Erythroblast (primary cell): ENCODE data around the gene LYPLA2.
"Not testable (repeated sequence)": the region's sequence is repeated elsewhere in the genome, so short reads cannot be mapped to it uniquely, and the experiment has no call there.

ENCODE experiments used
- DNase-seq, 2 experiments: peaks; one replicate each; lab custom pipeline; 2025; lab: John Stamatoyannopoulos, UW
- GATA1 ChIP-seq: IDR thresholded peaks from 2 replicates; pipeline ENCODE4 v1.6.1; 2011; ENCODE audit warnings: low read depth, mild to moderate bottlenecking, control low read depth, low read length, moderate library complexity
- POLR2A ChIP-seq: IDR thresholded peaks from 2 replicates; pipeline ENCODE4 v1.6.1; 2011; ENCODE audit warnings: mild to moderate bottlenecking, low read length

LYPLA2 gene

DNA sequence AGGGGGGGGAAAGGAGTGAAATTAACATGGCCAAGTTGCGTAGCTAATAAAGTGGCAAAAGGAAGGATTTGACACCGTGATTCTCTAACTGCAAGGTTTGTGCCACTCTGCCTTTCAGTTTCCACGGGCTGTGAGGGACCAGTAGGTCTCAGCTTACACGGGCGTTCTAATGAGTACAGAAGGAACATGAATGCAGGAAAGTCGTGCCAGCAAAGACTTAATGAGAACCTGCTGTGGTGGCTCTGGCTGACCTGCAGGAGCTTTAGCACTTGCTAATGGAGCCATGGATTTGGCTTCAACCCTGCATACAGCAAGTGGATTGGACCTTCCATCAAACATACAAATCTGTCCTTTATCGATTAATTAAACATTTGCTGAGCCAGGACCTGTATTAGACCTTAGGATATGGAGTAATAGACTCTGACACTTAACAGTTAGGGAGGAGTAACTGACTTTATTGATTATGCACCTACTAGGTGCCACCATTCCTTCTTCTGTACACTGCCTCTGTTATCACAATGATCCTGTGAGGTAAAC lies 27.8 kb upstream of the LYPLA2 start:
- no peak for DNase-seq
- TF ChIP-seq POLR2A, result no peak
- no peak for TF ChIP-seq GATA1

DNA sequence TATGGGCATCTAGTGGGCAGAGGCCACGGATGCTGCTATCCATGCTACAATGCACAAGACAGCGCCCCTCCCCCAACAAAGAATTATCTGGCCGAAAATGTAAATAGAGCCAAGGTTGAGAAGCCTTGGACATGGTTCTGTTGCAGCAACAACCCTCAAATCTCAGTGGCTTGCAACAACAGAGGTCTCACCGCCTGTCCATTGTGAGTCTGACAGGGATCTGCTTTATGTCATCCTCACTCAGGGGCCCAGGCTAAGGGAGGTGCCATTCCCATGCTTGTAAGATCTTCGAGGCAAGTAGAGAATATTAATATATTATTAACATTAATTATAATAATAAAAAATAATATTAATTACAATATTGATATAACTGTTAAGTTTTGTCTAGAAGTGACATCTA lies 22.2 kb upstream of the LYPLA2 start:
- no peak for DNase-seq
- no peak for TF ChIP-seq GATA1
- no peak for TF ChIP-seq POLR2A

DNA sequence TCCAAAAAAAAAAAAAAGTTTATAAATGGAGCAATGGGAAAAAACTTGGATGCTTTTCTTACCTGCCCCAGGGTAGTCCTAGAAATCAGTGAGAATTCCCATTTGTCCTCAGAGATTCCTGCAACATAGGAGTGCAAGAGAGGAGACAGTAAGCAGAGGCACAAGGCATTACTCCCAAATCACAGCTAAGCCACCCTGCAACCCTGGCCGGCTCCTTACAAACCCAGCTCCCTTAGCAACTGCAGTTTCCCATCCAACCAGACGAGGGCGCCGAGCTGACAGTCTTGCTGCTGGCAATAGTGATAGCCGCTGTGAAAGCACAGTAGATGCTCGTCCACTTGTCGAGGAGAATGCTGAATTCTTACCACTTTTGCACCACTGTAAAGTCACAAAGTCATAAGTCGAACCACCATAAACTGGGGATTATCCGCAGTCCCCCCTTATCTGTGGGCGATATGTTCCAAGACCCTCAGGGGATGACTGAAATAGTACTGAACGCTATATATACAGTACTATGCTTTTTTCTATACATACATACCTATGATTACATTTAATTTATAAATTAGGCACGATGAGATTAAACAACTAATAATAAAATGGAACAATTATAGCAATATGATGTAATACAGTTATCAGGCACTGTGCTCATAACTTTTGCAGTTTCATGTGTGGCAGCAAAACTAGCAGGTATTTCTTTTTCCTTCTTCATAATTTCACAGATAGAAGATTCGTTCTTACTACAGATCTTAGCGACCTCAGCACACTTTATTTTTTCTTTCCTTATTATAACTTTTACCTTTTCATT lies 18.7 kb upstream of the LYPLA2 start:
- TF ChIP-seq POLR2A (no peak), GATA1 (no peak)

DNA sequence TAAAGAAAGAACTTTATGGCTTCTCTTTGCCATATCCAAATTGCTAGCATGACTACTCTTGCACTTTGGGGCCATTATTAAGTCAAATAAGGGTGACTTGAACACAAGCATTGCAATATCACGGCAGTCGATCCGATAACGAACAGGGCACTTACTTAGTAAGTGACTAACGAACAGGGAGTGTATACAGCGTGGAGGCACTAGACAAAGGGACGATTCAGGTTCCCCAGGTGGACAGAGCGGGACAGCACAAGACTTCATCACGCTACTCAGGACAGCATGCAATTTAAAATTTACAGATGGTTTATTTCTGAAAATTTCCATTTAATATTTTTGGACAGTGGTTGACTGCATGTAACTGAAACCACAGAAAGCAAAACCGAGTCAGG lies 18.1 kb upstream of the LYPLA2 start:
- DNase-seq, result no peak
- TF ChIP-seq GATA1, result no peak
- no peak for TF ChIP-seq POLR2A

More for the DNA sequence above, 18.7 kb upstream of the LYPLA2 start:
- peak; percentile 87 to 92 for DNase-seq

DNA sequence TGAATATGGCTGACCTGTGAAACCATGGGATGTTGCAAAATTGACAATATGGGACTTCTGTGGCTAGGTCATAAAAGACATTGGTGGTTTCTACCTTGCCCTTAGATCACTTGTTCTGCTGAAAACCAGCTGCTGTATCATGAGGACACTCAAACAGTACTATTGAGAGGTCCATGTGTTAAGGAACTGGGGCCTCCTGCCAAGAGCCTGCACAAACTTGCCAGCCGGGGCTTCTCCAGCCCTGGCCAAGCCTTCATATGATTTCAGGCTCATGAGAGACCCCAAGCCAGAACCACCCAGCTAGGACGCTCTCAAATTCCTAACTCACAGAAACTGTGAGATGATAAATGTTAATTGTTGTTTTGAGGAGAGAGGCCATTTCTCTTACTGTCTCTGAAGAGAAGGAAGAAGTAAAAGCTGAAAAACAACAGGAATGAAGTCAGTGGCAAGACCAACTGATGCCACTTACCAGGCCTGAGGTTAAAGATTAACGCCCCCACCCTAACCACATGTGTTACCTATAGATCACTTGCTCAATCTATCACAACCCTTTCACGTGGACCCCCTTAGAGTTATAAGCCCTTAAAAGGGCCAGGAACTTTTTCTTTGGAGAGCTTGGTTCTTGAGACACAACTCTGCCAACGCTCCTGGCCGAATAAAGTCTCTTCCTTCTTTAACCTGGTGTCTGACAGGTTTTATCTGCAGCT lies 16.6 kb upstream of the LYPLA2 start:
- no peak for TF ChIP-seq POLR2A
- TF ChIP-seq GATA1, result no peak
- DNase-seq, result no peak

DNA sequence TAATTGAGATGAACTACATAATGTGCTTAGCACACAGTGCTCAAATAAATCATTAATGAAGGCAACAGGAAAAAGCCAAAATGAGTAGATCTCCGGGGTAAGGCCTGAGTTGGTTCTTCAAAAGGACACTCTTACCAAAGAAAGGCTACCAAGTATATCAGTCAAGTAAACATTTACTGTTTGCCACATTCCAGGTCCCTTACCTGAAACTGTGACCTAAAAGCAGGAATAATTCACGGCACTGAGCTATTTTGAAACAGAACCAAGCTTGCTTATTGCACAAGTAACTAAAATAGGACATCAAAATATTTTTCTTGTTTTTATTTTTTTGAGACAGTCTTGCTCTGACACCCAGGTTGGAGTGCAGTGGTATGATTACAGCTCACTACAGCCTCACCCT lies 14.7 kb upstream of the LYPLA2 start:
- no peak for TF ChIP-seq POLR2A
- TF ChIP-seq GATA1, result no peak
- DNase-seq, result peak in 1 of 2 experiments; percentile 42

DNA sequence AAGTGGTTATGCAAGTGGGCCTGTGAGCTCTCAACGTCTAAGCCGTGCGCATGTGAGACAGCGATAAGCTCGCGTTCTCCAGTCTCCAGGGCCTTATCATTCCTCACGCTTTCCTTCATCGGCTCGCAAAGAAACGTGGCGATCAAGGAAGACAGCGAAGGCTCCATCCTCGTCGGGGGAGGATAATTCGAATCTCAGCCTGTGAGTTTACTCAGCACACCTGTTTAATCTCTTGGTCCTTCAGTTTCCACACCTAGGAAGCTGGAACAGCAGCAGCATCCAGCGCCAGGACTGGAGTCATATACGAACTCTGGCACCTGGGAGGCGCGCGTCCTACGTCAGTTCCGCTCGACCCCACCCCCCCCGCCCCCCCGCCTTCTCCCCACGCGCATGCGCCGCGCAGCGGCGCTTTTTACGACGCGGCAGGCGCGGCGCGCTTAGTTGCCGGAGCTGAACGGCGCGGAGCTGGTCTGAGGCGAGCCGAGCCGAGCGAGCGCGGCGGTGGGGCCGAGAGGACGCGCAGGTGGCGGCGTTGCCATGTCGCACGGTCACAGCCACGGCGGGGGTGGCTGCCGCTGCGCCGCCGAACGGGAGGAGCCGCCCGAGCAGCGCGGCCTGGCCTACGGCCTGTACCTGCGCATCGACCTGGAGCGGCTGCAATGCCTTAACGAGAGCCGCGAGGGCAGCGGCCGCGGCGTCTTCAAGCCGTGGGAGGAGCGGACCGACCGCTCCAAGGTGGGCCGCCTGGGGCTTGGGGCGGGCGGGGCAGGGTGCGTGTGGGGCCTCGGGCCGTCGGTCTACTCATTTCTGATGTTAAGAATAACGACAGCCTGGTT lies 12.7 kb upstream of the LYPLA2 start, which contains the start of gene PITHD1:
Gene PITHD1 (plus strand): TSS at position 440 of the 836 bp plus-strand sequence. CDS start 98 bp downstream, at position 538.
- peak; percentile 97 to 99 for DNase-seq
- TF ChIP-seq GATA1, result peak; percentile 92
- TF ChIP-seq POLR2A, result peak; percentile 97

DNA sequence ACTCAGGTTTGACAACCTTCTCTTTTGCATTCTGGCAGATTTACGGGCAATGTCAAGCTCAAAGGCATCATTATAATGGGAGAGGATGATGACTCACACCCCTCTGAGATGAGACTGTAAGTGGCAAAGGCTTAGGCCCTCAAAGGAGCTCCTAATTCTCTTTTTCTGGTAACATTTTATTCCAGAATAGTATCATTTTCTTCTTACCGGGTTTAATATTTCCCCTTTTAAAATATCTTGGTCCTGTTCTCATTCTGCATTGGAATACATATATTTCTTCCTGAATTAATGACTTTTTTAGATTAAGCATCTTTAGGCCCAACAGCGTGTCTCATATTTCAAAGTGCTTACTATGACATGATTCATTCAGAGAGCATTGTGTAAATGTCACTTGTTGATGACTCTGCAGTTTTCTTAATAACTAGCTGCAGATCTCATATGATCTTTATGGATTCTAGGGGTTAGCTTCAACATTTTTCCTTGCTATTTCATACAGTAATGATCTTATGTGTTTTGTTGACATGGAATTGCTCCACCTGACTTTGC lies 11.0 kb upstream of the LYPLA2 start:
- DNase-seq, result peak in 1 of 2 experiments; percentile 80
- TF ChIP-seq POLR2A, result no peak
- no peak for TF ChIP-seq GATA1

DNA sequence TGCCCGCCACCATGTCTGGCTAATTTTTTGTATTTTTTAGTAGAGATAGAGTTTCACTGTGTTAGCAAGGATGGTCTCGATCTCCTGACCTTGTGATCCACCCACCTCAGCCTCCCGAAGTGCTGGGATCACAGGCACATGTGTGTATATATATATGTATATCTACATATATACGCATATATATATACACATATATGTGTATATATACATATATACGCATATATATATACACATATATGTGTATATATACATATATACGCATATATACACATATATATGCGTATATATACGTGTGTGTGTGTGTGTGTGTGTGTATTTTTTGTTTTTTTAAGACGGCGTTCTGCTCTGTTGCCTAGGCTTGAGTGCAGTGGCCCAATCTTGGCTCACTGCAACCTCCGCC lies 7.8 kb upstream of the LYPLA2 start:
- not testable (repeated sequence) for DNase-seq

DNA sequence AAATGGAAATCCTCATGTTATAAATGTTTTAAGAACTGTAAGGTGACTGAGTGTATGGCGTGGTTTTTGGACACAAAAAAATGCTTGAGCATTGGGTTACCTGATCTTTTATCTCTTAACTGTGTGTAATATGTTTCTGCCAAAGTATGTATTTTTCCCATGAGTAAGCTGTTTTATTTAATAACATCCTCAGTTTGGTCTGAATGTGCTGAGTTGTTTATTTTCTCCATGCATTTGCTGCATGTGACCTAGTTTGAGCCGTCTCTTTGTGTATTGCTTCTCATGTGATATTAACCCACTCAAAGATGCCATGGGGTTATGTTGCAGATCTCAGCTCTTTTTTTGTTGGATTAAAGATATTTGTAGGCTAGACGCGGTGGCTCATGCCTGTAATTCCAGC lies 6.1 kb upstream of the LYPLA2 start:
- TF ChIP-seq GATA1 (no peak), POLR2A (no peak)
- DNase-seq, result no peak

DNA sequence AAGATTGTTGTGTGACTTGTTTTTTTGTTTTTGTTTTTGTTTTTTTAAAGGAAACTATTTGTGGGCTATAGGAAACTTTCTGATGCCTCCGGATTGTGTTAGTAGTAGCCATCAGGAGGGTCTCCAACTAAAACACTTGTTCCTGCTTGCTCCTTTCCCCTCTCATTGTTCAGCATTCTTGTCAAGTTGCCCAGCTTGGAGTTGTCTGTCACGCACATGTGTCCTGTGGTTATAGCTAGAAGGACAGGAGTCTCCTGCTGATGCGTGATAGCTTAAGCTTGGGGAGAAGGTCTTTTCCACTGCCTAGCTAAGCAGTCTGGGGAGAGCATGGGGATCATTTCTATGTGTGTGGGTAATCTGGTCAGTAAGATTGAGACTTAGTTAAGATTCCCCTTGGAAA lies 3.2 kb upstream of the LYPLA2 start:
- TF ChIP-seq GATA1, result no peak
- no peak for TF ChIP-seq POLR2A
- no peak for DNase-seq

DNA sequence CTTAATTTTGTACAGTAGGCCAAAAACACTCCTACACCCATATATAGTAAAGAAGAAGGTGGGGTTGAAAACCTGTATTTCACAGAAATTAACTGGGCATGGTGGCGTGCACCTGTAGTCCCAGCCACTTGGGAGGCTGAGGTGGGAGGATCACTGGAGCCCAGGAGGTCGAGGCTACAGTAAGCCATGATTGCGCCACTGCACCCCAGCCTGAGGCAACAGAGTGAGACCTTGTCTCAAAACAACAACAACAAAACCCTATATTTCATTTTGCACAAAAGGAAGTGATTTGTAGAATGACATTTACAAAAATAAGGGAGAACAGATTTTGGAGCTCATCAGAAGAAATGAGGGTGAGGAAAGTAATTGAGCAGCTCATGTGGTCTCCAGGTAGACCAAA lies 2.2 kb upstream of the LYPLA2 start:
- no peak for DNase-seq
- TF ChIP-seq GATA1, result no peak
- no peak for TF ChIP-seq POLR2A

DNA sequence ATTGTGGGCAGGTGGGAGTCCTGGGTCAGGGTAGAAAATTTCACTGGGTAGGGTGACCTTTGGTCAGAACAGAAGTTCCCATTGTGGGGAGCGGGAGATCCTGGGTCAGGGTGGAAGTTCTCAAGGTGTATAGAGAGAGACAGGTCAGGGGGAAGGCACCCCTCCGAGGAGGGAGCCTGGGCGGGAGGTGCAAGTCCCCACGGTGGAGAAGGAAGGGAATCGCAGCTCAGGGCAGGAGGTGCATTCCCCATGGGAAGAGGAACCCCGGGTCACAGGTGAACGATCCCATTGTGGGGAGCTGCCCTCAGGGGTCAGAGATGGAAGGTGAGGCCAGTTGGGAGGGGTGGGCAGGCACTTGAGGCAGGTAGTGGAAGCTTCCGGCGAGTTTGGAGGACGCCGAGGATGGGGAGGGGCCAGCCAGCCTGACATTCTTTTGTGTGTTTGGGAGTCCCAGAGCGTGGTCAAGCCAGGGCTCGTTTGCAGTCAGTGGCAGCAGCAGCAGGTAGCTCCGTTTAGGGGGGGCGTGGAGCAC lies 637 bp downstream of the LYPLA2 start:
- no peak for TF ChIP-seq GATA1
- TF ChIP-seq POLR2A, result no peak
- DNase-seq, result peak in 1 of 2 experiments; percentile 53
